ENCODE measurements around the gene KDM5C. TPM values are rescaled to one million over a fixed set of nuclear protein-coding genes. Genes with fewer than 3 reads are reported as not detected.

Gene KDM5C
- total and polyA plus RNA-seq, 2 experiments from 2014 or later, result 74.5 to 144 TPM

DNA sequence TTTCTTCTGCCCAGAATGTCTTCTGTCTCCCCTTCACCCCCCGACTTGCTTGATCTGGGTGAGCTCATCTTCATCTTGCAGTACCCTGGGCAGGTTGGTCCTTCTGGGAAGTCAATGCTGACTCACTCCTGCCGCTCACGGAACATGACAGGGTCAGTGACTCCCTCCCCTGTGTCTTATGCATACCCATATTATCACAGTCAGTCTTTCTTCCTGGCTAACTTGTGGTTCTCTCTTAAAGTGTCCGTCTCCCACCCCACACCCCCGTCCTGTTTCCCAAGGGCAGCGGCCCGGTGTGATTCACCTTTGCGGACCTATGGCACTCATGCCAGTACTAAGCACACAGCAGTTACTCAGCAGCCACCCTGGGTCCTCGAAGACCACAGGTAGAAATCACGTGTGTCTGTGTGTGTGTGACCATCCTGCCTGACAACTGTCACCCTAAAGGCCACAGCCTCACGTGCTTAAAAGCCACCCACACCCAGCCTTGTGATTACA, 38.6 kb upstream of the KDM5C start:
- no peak overlapping the region for H2AFZ ChIP-seq

DNA sequence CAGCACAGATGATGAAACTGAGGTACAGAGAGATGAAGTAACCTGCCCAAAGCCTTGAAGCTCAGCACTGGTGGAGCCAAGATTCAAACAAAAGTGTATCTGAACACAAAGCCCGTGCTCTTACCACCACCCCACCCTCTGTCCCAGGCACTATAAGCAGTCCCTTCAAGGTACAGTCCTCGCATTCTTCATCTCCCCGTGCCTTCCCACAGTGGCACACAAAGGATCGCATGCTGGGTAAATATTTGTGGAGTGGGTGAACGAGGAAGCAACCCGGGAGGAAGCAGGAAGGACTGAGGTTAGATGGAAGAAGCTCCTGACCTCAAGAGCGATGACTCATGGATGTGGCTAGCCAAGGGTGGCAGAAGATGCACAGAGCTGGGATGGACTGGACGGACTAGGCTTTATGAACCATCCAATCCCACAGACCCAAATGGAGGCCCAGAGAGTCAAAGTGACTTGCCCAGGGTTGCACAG, 37.9 kb upstream of the KDM5C start:
- Histone ChIP-seq H2AFZ (no peak overlapping the region), H3K4me2 (no peak overlapping the region), H3K36me3 (replicated peaks; ENCODE audit: insufficient read depth, low read depth) (no peaks in the 10 kb centered on the region), H3K4me3 (no peak overlapping the region), H3K27me3 (no peaks in the 10 kb centered on the region), H4K20me1 (ENCODE audit: insufficient read depth, poor library complexity, severe bottlenecking) (no peaks in the 10 kb centered on the region), H3K9me3 (ENCODE audit: low read depth) (no peaks in the 10 kb centered on the region), H3K4me1 (ENCODE audit: insufficient read depth) (no peaks in the 10 kb centered on the region), H3K79me2 (no peaks in the 10 kb centered on the region), H3K9me2 (replicated peaks; ENCODE audit: insufficient read depth) (no peaks in the 10 kb centered on the region), H3K27ac (no peak overlapping the region)
- no peak for DNase-seq (ENCODE audit: low spot score)
- 62% methylated on average over 8 of the region's 8 CpGs for WGBS (ENCODE audit: low lambda C conversion rate, missing lambda C conversion rate)
- TF ChIP-seq EZH2phosphoT487 (IDR thresholded peaks at IDR 0.05; ENCODE audit: low read depth, severe bottlenecking, unreplicated experiment), result no peak
- no peak for TF ChIP-seq EZH2 (IDR thresholded peaks at IDR 0.05; ENCODE audit: borderline replicate concordance)
- TF ChIP-seq, protein P1, sequence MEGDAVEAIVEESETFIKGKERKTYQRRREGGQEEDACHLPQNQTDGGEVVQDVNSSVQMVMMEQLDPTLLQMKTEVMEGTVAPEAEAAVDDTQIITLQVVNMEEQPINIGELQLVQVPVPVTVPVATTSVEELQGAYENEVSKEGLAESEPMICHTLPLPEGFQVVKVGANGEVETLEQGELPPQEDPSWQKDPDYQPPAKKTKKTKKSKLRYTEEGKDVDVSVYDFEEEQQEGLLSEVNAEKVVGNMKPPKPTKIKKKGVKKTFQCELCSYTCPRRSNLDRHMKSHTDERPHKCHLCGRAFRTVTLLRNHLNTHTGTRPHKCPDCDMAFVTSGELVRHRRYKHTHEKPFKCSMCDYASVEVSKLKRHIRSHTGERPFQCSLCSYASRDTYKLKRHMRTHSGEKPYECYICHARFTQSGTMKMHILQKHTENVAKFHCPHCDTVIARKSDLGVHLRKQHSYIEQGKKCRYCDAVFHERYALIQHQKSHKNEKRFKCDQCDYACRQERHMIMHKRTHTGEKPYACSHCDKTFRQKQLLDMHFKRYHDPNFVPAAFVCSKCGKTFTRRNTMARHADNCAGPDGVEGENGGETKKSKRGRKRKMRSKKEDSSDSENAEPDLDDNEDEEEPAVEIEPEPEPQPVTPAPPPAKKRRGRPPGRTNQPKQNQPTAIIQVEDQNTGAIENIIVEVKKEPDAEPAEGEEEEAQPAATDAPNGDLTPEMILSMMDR (IDR thresholded peaks at IDR 0.05; ENCODE audit: poor library complexity), result no peak

More for the DNA sequence above, 38.6 kb upstream of the KDM5C start:
- no peaks in the 10 kb centered on the region for H3K4me1 ChIP-seq (ENCODE audit: insufficient read depth)
- TF ChIP-seq EZH2phosphoT487 (IDR thresholded peaks at IDR 0.05; ENCODE audit: low read depth, severe bottlenecking, unreplicated experiment) (no peak), EZH2 (IDR thresholded peaks at IDR 0.05; ENCODE audit: borderline replicate concordance) (no peak)
- TF ChIP-seq, protein P1 (IDR thresholded peaks at IDR 0.05; ENCODE audit: poor library complexity), result no peak
- H4K20me1 ChIP-seq (ENCODE audit: insufficient read depth, poor library complexity, severe bottlenecking), result no peaks in the 10 kb centered on the region
- WGBS (ENCODE audit: low lambda C conversion rate, missing lambda C conversion rate), result 67% methylated on average over 9 of the region's 11 CpGs
- H3K79me2 ChIP-seq, result no peaks in the 10 kb centered on the region
- DNase-seq (ENCODE audit: low spot score), result no peak
- no peaks in the 10 kb centered on the region for H3K9me2 ChIP-seq (replicated peaks; ENCODE audit: insufficient read depth)
- H3K4me3 ChIP-seq, result no peak overlapping the region
- no peaks in the 10 kb centered on the region for H3K36me3 ChIP-seq (replicated peaks; ENCODE audit: insufficient read depth, low read depth)
- H3K4me2 ChIP-seq, result no peak overlapping the region
- no peak overlapping the region for H3K27ac ChIP-seq
- H3K27me3 ChIP-seq, result no peaks in the 10 kb centered on the region
- H3K9me3 ChIP-seq (ENCODE audit: low read depth), result no peaks in the 10 kb centered on the region

DNA sequence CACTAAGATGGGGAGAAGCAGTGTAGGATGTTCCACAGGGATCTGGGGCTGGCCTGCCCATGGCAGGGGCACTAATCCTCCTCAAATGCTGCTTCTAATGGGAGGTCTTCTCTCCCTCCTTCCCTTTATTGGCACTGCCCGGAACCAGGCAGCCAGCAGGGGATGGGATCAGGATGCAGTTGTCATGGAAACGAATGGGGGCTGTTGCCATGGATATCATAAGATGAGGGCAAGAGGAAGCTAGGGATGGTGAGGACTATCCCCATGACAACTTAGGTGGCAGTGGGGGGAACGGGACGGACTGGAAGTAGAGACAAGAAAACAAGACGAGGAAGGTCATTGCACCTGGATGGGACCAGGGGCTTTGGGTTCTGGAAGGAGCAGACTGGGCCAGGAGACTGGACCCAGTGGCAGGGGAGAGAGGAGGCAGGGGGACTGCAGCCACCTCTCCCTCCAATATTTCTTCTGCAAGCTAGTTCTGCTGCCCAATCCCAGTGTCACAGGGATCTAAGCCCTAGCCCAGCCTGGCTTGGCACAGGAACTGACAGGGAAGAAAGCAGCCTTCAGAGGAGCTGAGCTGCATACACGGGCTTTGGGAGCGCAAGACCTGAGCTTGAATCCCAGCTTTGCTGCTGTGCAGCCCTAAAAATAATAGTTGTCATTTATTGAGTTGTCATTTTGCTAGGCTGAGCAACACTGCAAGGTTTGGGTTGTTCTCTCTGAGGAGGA, 37.3 kb upstream of the KDM5C start:
- Histone ChIP-seq H3K36me3 (replicated peaks; ENCODE audit: insufficient read depth, low read depth) (no peaks in the 10 kb centered on the region), H3K4me1 (ENCODE audit: insufficient read depth) (no peaks in the 10 kb centered on the region), H3K9me2 (replicated peaks; ENCODE audit: insufficient read depth) (no peaks in the 10 kb centered on the region), H2AFZ (no peak overlapping the region), H3K27ac (no peak overlapping the region), H3K4me3 (no peak overlapping the region), H4K20me1 (ENCODE audit: insufficient read depth, poor library complexity, severe bottlenecking) (no peaks in the 10 kb centered on the region), H3K79me2 (no peaks in the 10 kb centered on the region), H3K4me2 (no peak overlapping the region), H3K9me3 (ENCODE audit: low read depth) (no peaks in the 10 kb centered on the region), H3K27me3 (no peaks in the 10 kb centered on the region)
- no peak for DNase-seq (ENCODE audit: low spot score)
- 74% methylated on average over 7 of the region's 7 CpGs for WGBS (ENCODE audit: low lambda C conversion rate, missing lambda C conversion rate)
- no peak for TF ChIP-seq EZH2 (IDR thresholded peaks at IDR 0.05; ENCODE audit: borderline replicate concordance)
- TF ChIP-seq EZH2phosphoT487 (IDR thresholded peaks at IDR 0.05; ENCODE audit: low read depth, severe bottlenecking, unreplicated experiment), result no peak
- TF ChIP-seq, protein P1 (IDR thresholded peaks at IDR 0.05; ENCODE audit: poor library complexity), result no peak
